Measurements from ENCODE around the gene HGD. TPM values are rescaled to one million over a fixed set of nuclear protein-coding genes. Genes with fewer than 3 reads are reported as not detected.

HGD gene
- total RNA-seq, 1 donor: under 0.01 TPM

DNA sequence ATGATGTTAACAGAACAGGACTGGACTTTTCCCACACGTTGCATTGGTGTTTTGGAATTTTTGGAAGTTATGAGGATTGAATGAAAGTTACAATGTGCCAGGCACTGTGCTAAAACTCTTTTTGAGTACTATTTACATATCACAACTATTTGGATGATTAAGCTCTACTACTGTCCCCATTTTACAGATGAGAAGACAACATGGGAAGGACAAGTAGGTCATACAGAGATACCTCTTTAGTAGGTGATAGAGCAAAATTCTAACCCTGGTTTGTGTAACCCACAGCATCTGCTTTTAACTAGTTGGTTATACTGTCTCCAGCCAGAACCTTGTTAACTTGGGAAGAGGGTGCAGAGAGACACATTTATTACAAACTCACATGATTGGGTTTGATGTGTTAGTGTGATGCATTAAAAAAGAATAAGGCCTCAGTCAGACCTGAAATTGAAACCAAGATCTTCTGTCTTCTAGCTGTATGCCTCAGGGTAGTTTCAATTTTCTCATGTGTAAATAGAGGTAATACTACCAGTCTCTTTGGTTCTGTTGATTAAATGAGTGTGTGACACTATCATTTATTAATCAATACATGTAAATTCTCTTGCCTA, 84.5 kb downstream of the HGD start:
- peaks cover 30% of the 10 kb centered on the region for H3K36me3 ChIP-seq (ENCODE audit: insufficient read depth, low read length)
- H3K27ac ChIP-seq (ENCODE audit: low read depth, low read length): no peak overlapping the region
- peaks cover 31% of the 10 kb centered on the region for H3K79me2 ChIP-seq (ENCODE audit: insufficient read depth, low read length)
- peak overlapping the region; percentile 78 for H3K4me2 ChIP-seq (ENCODE audit: insufficient read depth, low read length)
- H3K27me3 ChIP-seq (ENCODE audit: insufficient read depth, low read length): no peaks in the 10 kb centered on the region
- H4K20me1 ChIP-seq (ENCODE audit: insufficient read depth, low read length): no peaks in the 10 kb centered on the region
- TF ChIP-seq, protein P1, sequence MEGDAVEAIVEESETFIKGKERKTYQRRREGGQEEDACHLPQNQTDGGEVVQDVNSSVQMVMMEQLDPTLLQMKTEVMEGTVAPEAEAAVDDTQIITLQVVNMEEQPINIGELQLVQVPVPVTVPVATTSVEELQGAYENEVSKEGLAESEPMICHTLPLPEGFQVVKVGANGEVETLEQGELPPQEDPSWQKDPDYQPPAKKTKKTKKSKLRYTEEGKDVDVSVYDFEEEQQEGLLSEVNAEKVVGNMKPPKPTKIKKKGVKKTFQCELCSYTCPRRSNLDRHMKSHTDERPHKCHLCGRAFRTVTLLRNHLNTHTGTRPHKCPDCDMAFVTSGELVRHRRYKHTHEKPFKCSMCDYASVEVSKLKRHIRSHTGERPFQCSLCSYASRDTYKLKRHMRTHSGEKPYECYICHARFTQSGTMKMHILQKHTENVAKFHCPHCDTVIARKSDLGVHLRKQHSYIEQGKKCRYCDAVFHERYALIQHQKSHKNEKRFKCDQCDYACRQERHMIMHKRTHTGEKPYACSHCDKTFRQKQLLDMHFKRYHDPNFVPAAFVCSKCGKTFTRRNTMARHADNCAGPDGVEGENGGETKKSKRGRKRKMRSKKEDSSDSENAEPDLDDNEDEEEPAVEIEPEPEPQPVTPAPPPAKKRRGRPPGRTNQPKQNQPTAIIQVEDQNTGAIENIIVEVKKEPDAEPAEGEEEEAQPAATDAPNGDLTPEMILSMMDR (IDR thresholded peaks at IDR 0.05; ENCODE audit: extremely low read depth, low read depth, low read length): no peak
- H3K4me1 ChIP-seq (ENCODE audit: insufficient read depth, low read length): peaks cover 7% of the 10 kb centered on the region
- peak; percentile 48 for DNase-seq (ENCODE audit: insufficient read length, low spot score, missing footprints)
- H3K4me3 ChIP-seq (ENCODE audit: insufficient read depth, low read length): peak overlapping the region; percentile 57
- no peak overlapping the region for H2AFZ ChIP-seq (ENCODE audit: low read length)
- H3K9me3 ChIP-seq (ENCODE audit: low read depth, low read length): no peaks in the 10 kb centered on the region

DNA sequence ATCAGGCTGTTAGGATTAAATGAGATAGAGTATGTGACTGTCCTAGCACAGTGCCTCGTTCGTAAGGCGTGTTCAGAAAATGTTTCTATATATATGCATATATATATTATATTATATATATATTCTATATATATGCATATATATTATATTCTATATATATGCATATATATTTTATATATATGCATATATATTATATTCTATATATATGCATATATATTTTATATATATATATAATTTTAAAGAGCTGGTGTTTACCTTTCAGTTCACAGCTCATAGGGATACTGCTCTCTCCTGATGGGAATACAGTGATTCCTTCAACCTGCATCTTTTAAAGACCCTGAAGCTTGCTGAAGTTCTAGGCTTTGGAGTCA, 85.2 kb downstream of the HGD start:
- peak overlapping the region; percentile 97 for H3K4me2 ChIP-seq (ENCODE audit: insufficient read depth, low read length)
- peak overlapping the region; percentile 96 for H3K4me3 ChIP-seq (ENCODE audit: insufficient read depth, low read length)
- H3K36me3 ChIP-seq (ENCODE audit: insufficient read depth, low read length): peaks cover 23% of the 10 kb centered on the region
- peaks cover 7% of the 10 kb centered on the region for H3K4me1 ChIP-seq (ENCODE audit: insufficient read depth, low read length)
- no peak for DNase-seq (ENCODE audit: insufficient read length, low spot score, missing footprints)
- H3K27me3 ChIP-seq (ENCODE audit: insufficient read depth, low read length): peaks cover 2% of the 10 kb centered on the region
- no peaks in the 10 kb centered on the region for H3K9me3 ChIP-seq (ENCODE audit: low read depth, low read length)
- TF ChIP-seq, protein P1 (IDR thresholded peaks at IDR 0.05; ENCODE audit: extremely low read depth, low read depth, low read length): no peak
- H2AFZ ChIP-seq (ENCODE audit: low read length): peak overlapping the region; percentile 100
- H3K79me2 ChIP-seq (ENCODE audit: insufficient read depth, low read length): peaks cover 31% of the 10 kb centered on the region
- peak overlapping the region; percentile 94 for H3K27ac ChIP-seq (ENCODE audit: low read depth, low read length)
- H4K20me1 ChIP-seq (ENCODE audit: insufficient read depth, low read length): no peaks in the 10 kb centered on the region

DNA sequence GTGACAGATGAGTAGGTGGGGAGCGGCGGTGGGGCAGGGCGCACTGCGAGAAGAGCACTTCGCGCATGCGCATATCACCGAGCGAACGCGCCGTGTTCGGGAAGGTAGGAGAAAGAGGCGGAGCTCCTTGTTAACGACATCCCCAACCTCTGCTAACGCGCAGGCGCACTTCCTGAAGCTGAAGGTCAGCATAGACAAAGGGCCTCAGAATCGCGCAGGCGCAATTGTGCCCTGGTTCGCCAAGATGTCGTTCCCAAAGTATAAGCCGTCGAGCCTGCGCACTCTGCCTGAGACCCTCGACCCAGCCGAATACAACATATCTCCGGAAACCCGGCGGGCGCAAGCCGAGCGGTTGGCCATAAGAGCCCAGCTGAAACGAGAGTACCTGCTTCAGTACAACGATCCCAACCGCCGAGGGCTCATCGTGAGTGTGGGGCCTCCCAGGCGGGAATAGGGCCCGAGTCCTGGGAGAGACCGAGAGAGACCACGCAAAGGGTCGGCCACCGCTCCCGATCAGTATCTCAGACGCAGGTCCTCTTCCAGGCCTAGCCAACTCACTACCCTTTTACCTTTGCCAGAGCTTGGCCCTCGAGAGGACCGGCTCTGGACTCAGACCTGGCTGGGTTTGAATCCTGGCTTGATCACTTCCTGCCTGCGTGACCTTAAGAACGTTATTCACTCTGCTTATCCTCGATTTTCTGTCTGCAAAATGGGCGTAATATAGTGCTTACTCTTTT, 85.8 kb downstream of the HGD start, which contains the start of gene NDUFB4:
NDUFB4 (plus strand) TSS at position 221 of the 737 bp plus-strand sequence; CDS start at position 245, 24 bp downstream.
- Histone ChIP-seq H3K4me3 (ENCODE audit: insufficient read depth, low read length) (peak within 1 kb of the TSS; percentile 96), H3K79me2 (ENCODE audit: insufficient read depth, low read length) (peaks cover 31% of the 10 kb centered on the region)

DNA sequence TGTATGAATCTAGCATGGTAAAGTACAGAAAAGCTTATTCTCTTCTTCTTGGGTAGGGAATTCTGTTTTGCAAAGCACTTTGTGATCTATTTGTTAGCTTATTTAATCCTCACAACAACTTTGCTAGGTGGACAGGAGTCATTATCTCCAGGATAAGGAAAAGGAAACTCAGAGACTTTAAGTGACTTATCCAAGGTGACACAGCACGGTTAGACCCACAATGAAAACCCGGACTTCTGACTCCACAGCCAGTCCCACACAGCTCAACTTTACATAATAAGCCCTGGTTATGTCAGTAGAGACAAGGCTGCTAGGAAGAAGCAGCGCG, 86.3 kb downstream of the HGD start:
- peak overlapping the region; percentile 96 for H3K4me3 ChIP-seq (ENCODE audit: insufficient read depth, low read length)

More for the DNA sequence above, 85.8 kb downstream of the HGD start, which contains the start of gene NDUFB4:
- Histone ChIP-seq H3K4me1 (ENCODE audit: insufficient read depth, low read length) (peaks cover 7% of the 10 kb centered on the region), H3K27ac (ENCODE audit: low read depth, low read length) (peak within 1 kb of the TSS; percentile 94), H3K4me2 (ENCODE audit: insufficient read depth, low read length) (peak within 1 kb of the TSS; percentile 97), H3K27me3 (ENCODE audit: insufficient read depth, low read length) (peaks cover 3% of the 10 kb centered on the region), H3K9me3 (ENCODE audit: low read depth, low read length) (no peaks in the 10 kb centered on the region), H3K36me3 (ENCODE audit: insufficient read depth, low read length) (peaks cover 17% of the 10 kb centered on the region), H4K20me1 (ENCODE audit: insufficient read depth, low read length) (no peaks in the 10 kb centered on the region), H2AFZ (ENCODE audit: low read length) (peak within 1 kb of the TSS; percentile 100)
- TF ChIP-seq, protein P1 (IDR thresholded peaks at IDR 0.05; ENCODE audit: extremely low read depth, low read depth, low read length): no peak
- peak; percentile 96 for DNase-seq (ENCODE audit: insufficient read length, low spot score, missing footprints)

More for the DNA sequence above, 86.3 kb downstream of the HGD start:
- H3K4me2 ChIP-seq (ENCODE audit: insufficient read depth, low read length): peak overlapping the region; percentile 97
- no peaks in the 10 kb centered on the region for H3K9me3 ChIP-seq (ENCODE audit: low read depth, low read length)
- TF ChIP-seq, protein P1 (IDR thresholded peaks at IDR 0.05; ENCODE audit: extremely low read depth, low read depth, low read length): no peak
- no peak for DNase-seq (ENCODE audit: insufficient read length, low spot score, missing footprints)
- peaks cover 7% of the 10 kb centered on the region for H3K4me1 ChIP-seq (ENCODE audit: insufficient read depth, low read length)
- H2AFZ ChIP-seq (ENCODE audit: low read length): peak overlapping the region; percentile 100
- H3K36me3 ChIP-seq (ENCODE audit: insufficient read depth, low read length): peaks cover 13% of the 10 kb centered on the region
- no peaks in the 10 kb centered on the region for H4K20me1 ChIP-seq (ENCODE audit: insufficient read depth, low read length)
- H3K79me2 ChIP-seq (ENCODE audit: insufficient read depth, low read length): peaks cover 31% of the 10 kb centered on the region
- peaks cover 3% of the 10 kb centered on the region for H3K27me3 ChIP-seq (ENCODE audit: insufficient read depth, low read length)
- peak overlapping the region; percentile 94 for H3K27ac ChIP-seq (ENCODE audit: low read depth, low read length)
